GM18498 (cell line): Measurements from ENCODE around the gene LIPC.

Experiments
- ATAC-seq: cut with Tn5 transposase; IDR thresholded peaks from one replicate; pipeline ENCODE4 v1.9.1; 2021; ENCODE audit warnings: mild to moderate bottlenecking, moderate library complexity; ENCODE audit not compliant: unreplicated experiment

Gene LIPC

GRCh38 chr15:58490888-58491473 is 59.2 kb downstream of the LIPC start:
- no peak for ATAC-seq

- ATAC-seq, result no peak
Observed at GRCh38 chr15:58491499-58492202, 59.9 kb downstream of the LIPC start.

GRCh38 chr15:58492661-58493397 is 61.0 kb downstream of the LIPC start:
- ATAC-seq, result no peak

GRCh38 chr15:58494567-58494966 is 62.8 kb downstream of the LIPC start:
- no peak for ATAC-seq

- no peak for ATAC-seq
Observed at GRCh38 chr15:58495891-58496408, 64.2 kb downstream of the LIPC start.

GRCh38 chr15:58497046-58497785 is 65.4 kb downstream of the LIPC start:
- ATAC-seq, result no peak

- no peak for ATAC-seq
Observed at GRCh38 chr15:58498821-58499580, 67.2 kb downstream of the LIPC start.

- no peak for ATAC-seq
Observed at GRCh38 chr15:58501006-58501405, 69.2 kb downstream of the LIPC start.

GRCh38 chr15:58501636-58502188 is 69.9 kb downstream of the LIPC start:
- ATAC-seq, result no peak

- ATAC-seq, result no peak
Observed at GRCh38 chr15:58503139-58504027, 71.6 kb downstream of the LIPC start.

GRCh38 chr15:58504674-58505234 is 73.0 kb downstream of the LIPC start:
- no peak for ATAC-seq

GRCh38 chr15:58505581-58505980 is 73.8 kb downstream of the LIPC start:
- no peak for ATAC-seq

GRCh38 chr15:58506064-58506490 is 74.3 kb downstream of the LIPC start:
- ATAC-seq, result no peak

- no peak for ATAC-seq
Observed at GRCh38 chr15:58506783-58507668, 75.2 kb downstream of the LIPC start.

- no peak for ATAC-seq
Observed at GRCh38 chr15:58509556-58509955, 77.8 kb downstream of the LIPC start.

- no peak for ATAC-seq
Observed at GRCh38 chr15:58510715-58511598, 79.2 kb downstream of the LIPC start.

- ATAC-seq, result no peak
Observed at GRCh38 chr15:58511599-58511987, 79.8 kb downstream of the LIPC start.
